ENCODE results near the gene NCAM1.

NCAM1 gene

GRCh38 chr11:113129261-113129992 lies 168.2 kb downstream of the NCAM1 start:
- TF ChIP-seq CTCF (IDR thresholded peaks at IDR 0.05; ENCODE audit: low read depth, low read length) = no peak
- H3K36me3 ChIP-seq = peaks cover under 1% of the 10 kb centered on the region; the same call in 1 of the 2 replicates
- H3K4me1 ChIP-seq = peaks cover 53% of the 10 kb centered on the region
- H3K9me3 ChIP-seq = peaks cover 4% of the 10 kb centered on the region; the same call in 1 of the 2 replicates
- no peak overlapping the region for H3K4me3 ChIP-seq (ENCODE audit: low read depth, low read length)
- no peaks in the 10 kb centered on the region for H3K27me3 ChIP-seq
- DNase-seq = no peak

DNA sequence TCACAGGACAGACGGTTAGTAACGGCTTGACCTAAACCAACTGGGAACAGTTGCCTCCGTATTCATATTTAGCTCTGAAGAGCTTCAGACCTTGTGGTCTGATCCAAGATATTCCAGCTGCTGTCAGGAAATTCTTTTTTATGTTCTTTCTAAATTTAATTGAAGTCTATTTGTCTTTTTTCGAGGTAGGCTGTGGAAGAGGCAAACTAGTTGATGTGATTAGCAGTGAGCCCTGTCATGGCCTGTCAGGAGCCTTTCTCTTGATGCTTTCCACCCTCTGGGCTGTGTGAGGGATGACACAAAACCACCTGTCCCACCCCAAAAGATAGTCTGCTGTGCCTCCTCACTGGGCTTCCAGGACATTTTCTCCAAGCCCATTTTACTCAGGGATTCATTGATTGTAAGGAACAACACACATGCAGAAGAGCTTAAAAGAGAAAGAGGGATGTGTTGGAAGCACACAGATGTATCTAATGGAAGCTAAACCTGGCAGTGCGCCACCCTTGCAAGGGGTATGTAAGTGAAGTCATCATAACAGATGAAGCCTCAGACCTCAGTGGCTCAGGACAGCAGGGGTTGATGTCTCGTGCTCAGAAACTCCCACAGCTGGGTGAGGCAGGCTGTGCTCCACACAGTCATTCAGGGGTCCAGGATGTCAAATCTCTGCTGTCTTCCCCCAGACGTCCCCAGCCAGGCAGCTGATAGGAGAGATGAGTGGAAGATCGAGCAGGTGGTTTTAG lies 170.0 kb downstream of the NCAM1 start:
- Histone ChIP-seq H3K4me3 (ENCODE audit: low read depth, low read length) (peak overlapping the region; percentile 17; the same call in 1 of the 2 replicates), H3K4me1 (peaks cover 46% of the 10 kb centered on the region), H3K27me3 (no peaks in the 10 kb centered on the region), H3K9me3 (peaks cover 4% of the 10 kb centered on the region; the same call in 1 of the 2 replicates), H3K36me3 (peaks cover 4% of the 10 kb centered on the region)
- DNase-seq = peak; percentile 82
- TF ChIP-seq CTCF (IDR thresholded peaks at IDR 0.05; ENCODE audit: low read depth, low read length) = no peak

- Histone ChIP-seq H3K4me3 (ENCODE audit: low read depth, low read length) (no peak overlapping the region), H3K36me3 (peaks cover 4% of the 10 kb centered on the region), H3K4me1 (peaks cover 50% of the 10 kb centered on the region), H3K9me3 (peaks cover 4% of the 10 kb centered on the region; the same call in 1 of the 2 replicates), H3K27me3 (no peaks in the 10 kb centered on the region)
- no peak for DNase-seq
- TF ChIP-seq CTCF (IDR thresholded peaks at IDR 0.05; ENCODE audit: low read depth, low read length) = no peak
These were observed 171.9 kb downstream of the NCAM1 start for GRCh38 chr11:113133071-113133470.

DNA sequence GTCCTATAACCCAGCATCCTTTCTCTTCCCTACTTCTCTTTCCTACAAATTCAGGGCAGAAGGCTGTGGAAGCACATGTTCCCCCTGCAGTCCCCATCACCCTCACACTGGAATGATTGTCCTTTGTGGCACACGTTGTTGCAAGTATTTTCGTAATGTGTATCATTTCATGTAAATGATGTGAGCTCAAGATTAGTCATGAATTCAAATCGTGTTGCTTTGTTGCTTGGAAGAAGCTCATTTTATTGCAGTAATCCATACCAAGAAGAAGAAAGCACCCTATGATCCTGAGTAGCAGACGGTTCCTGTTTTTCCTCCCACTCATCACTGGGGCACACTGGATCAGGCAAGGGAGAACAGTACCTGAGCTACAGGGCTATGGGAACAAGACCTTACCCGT lies 173.4 kb downstream of the NCAM1 start:
- Histone ChIP-seq H3K4me1 (peaks cover 51% of the 10 kb centered on the region), H3K36me3 (peaks cover 4% of the 10 kb centered on the region), H3K9me3 (peaks cover 4% of the 10 kb centered on the region; the same call in 1 of the 2 replicates), H3K27me3 (no peaks in the 10 kb centered on the region), H3K4me3 (ENCODE audit: low read depth, low read length) (no peak overlapping the region)
- TF ChIP-seq CTCF (IDR thresholded peaks at IDR 0.05; ENCODE audit: low read depth, low read length) = no peak
- DNase-seq = no peak

DNA sequence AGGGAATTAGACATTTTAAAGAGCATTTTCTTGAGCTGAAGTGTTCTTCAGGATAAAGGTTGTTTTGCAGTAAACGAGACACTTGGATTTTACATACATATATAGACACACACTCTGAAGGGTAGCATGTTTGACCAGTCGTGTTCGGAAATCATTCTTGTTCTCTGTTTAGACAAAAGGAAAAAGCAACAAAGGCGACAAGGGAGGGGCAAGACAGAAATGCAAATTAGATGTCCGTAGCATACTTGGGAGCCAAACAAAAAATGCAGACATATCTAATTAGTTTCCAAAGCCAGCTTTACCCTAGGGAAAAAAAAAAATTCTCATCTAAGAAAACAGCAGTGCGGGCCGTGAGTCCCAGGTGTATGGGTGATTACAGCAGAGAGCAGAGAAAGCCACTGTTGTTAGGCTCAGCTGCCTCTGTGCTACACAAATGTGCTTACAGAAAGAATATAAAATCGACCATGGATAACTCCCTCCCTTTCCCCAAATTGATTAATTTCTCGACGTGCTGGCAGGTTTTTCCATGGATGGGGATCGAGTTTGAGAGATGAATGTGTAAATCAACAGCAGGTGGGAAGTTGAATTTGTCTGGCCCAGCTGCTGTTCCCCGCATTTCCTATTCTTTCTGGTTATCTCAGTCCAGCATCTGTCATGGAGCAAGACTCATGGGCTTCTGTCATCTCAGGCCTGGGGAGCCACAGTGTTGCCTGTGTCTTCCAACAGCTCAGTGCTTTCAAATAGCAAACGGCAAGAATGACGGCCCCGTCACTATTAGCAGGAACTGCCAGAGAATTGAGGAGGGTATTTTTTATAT lies 176.7 kb downstream of the NCAM1 start:
- Histone ChIP-seq H3K27me3 (no peaks in the 10 kb centered on the region), H3K4me3 (ENCODE audit: low read depth, low read length) (peak overlapping the region; percentile 28), H3K4me1 (peaks cover 53% of the 10 kb centered on the region), H3K36me3 (peaks cover 4% of the 10 kb centered on the region), H3K9me3 (no peaks in the 10 kb centered on the region)
- TF ChIP-seq CTCF (IDR thresholded peaks at IDR 0.05; ENCODE audit: low read depth, low read length) = no peak
- DNase-seq = peak; percentile 85

All from BE2C (cell line).